ENCODE data around the gene ADGRF3.

- TF ChIP-seq CTCF (IDR thresholded peaks at IDR 0.05) (no peak), ZFX (IDR thresholded peaks at IDR 0.05; ENCODE audit: borderline replicate concordance) (no peak)
Measured at GRCh38 chr2:26359886-26360473, 13.4 kb upstream of the ADGRF3 start.
